ENCODE measurements around the gene CDH4.

DNA sequence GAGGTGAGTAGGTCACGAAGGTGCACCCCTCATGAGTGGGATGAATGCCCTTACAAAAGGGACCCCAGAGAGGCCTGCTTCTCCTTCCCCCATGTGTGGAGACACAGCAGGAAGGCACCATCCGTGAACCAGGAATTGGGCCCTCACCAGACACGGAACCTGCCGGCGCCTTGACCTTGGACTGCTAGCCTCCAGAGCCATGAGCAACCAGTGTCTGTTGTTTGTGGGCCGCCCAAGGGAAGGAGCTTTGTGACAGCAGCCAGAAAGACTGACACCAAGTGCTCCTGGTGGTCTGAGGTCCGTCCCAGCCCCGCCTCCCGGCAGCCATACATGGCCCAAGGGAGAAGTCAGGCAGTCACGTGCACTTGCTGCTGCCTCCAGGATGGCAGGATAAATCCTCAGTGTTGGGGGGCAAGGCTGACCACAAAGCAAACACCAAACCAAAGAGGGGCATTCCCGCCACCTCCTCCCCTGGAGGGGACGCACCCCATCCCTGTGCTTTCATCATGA lies 29.3 kb downstream of the CDH4 start:
- TF ChIP-seq, protein P1, sequence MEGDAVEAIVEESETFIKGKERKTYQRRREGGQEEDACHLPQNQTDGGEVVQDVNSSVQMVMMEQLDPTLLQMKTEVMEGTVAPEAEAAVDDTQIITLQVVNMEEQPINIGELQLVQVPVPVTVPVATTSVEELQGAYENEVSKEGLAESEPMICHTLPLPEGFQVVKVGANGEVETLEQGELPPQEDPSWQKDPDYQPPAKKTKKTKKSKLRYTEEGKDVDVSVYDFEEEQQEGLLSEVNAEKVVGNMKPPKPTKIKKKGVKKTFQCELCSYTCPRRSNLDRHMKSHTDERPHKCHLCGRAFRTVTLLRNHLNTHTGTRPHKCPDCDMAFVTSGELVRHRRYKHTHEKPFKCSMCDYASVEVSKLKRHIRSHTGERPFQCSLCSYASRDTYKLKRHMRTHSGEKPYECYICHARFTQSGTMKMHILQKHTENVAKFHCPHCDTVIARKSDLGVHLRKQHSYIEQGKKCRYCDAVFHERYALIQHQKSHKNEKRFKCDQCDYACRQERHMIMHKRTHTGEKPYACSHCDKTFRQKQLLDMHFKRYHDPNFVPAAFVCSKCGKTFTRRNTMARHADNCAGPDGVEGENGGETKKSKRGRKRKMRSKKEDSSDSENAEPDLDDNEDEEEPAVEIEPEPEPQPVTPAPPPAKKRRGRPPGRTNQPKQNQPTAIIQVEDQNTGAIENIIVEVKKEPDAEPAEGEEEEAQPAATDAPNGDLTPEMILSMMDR (IDR thresholded peaks at IDR 0.05): no peak
- no peak for TF ChIP-seq POLR2A (IDR thresholded peaks at IDR 0.05)
